ENCODE results near the gene PRORP. TPM values are rescaled to one million over a fixed set of nuclear protein-coding genes. Genes with fewer than 3 reads are reported as not detected.
"Not testable (repeated sequence)": the region's sequence is repeated elsewhere in the genome, so short reads cannot be mapped to it uniquely, and the experiment has no call there.

The PRORP gene
- 10 to 100 TPM; 30.9 to 33.6 (median 33.3) TPM for polyA plus RNA-seq (ENCODE audit: insufficient read length in 3 of 3)

- DNase-seq (ENCODE audit: low read depth in 3 of 3, low spot score in 2 of 3), result peak; percentile 88 to 98 (median 93)
Measured at GRCh38 chr14:35121887-35122695, at the start of gene PRORP, which contains the start of gene PPP2R3C. PRORP (plus strand) TSS chr14:35122552; CDS start chr14:35123246, 694 bp downstream. PPP2R3C (minus strand) TSS chr14:35121990; CDS start chr14:35121959, 31 bp downstream.

- DNase-seq (ENCODE audit: low read depth in 3 of 3, low spot score in 2 of 3), result no peak
Measured at GRCh38 chr14:35073486-35073885, 48.9 kb upstream of the PRORP start.

GRCh38 chr14:35078082-35078481 is 44.3 kb upstream of the PRORP start:
- DNase-seq (ENCODE audit: low read depth in 3 of 3, low spot score in 2 of 3), result no peak

- DNase-seq (ENCODE audit: low read depth in 3 of 3, low spot score in 2 of 3), result no peak
Measured at GRCh38 chr14:35079742-35080141, 42.6 kb upstream of the PRORP start.

- no peak for DNase-seq (ENCODE audit: low read depth in 3 of 3, low spot score in 2 of 3)
Measured at GRCh38 chr14:35083530-35084150, 38.7 kb upstream of the PRORP start.

GRCh38 chr14:35085441-35085840 is 36.9 kb upstream of the PRORP start:
- no peak for DNase-seq (ENCODE audit: low read depth in 3 of 3, low spot score in 2 of 3)

GRCh38 chr14:35088514-35088913 is 33.8 kb upstream of the PRORP start:
- no peak for DNase-seq (ENCODE audit: low read depth in 3 of 3, low spot score in 2 of 3)

- DNase-seq (ENCODE audit: low read depth in 3 of 3, low spot score in 2 of 3), result not testable (repeated sequence)
Measured at GRCh38 chr14:35094645-35095044, 27.7 kb upstream of the PRORP start.

- no peak for DNase-seq (ENCODE audit: low read depth in 3 of 3, low spot score in 2 of 3)
Measured at GRCh38 chr14:35107866-35108265, 14.5 kb upstream of the PRORP start.

- no peak for DNase-seq (ENCODE audit: low read depth in 3 of 3, low spot score in 2 of 3)
Measured at GRCh38 chr14:35112641-35113040, 9.7 kb upstream of the PRORP start.

GRCh38 chr14:35113308-35113950 is 8.9 kb upstream of the PRORP start:
- DNase-seq (ENCODE audit: low read depth in 3 of 3, low spot score in 2 of 3), result no peak

- DNase-seq (ENCODE audit: low read depth in 3 of 3, low spot score in 2 of 3), result no peak
Measured at GRCh38 chr14:35114036-35114435, 8.3 kb upstream of the PRORP start.

- no peak for DNase-seq (ENCODE audit: low read depth in 3 of 3, low spot score in 2 of 3)
Measured at GRCh38 chr14:35116242-35116641, 6.1 kb upstream of the PRORP start.

- no peak for DNase-seq (ENCODE audit: low read depth in 3 of 3, low spot score in 2 of 3)
Measured at GRCh38 chr14:35117112-35117511, 5.2 kb upstream of the PRORP start.

GRCh38 chr14:35121026-35121886 is 1.1 kb upstream of the PRORP start:
- DNase-seq (ENCODE audit: low read depth in 3 of 3, low spot score in 2 of 3), result no peak

GRCh38 chr14:35122696-35123387 is 490 bp downstream of the PRORP start:
- peak in 2 of 3 donors; percentile 4 to 48 for DNase-seq (ENCODE audit: low read depth in 3 of 3, low spot score in 2 of 3)

GRCh38 chr14:35123388-35123703 is 994 bp downstream of the PRORP start:
- DNase-seq (ENCODE audit: low read depth in 3 of 3, low spot score in 2 of 3), result peak in 1 of 3 donors; percentile 4

- DNase-seq (ENCODE audit: low read depth in 3 of 3, low spot score in 2 of 3), result no peak
Measured at GRCh38 chr14:35124127-35124526, 1.8 kb downstream of the PRORP start.

- DNase-seq (ENCODE audit: low read depth in 3 of 3, low spot score in 2 of 3), result no peak
Measured at GRCh38 chr14:35133542-35134328, 11.4 kb downstream of the PRORP start.

Measured in right renal cortex interstitium (tissue), 3 donors.